Osteocyte (in vitro differentiated cells): ENCODE data around the gene MAK. TPM values are rescaled to one million over a fixed set of nuclear protein-coding genes. Genes with fewer than 3 reads are reported as not detected.

Source experiments
- DNase-seq: peaks from one replicate; pipeline ENCODE4 v3.0.0; 2021; ENCODE audit warnings: mixed read lengths; ENCODE audit not compliant: unreplicated experiment; ENCODE audit errors: extremely low spot score
- H3K27ac Mint-ChIP-seq: one replicate; pipeline ENCODE4 v1.8.0; 2021; ENCODE audit warnings: mild to moderate bottlenecking, mixed read lengths; ENCODE audit not compliant: unreplicated experiment
- H3K27me3 Mint-ChIP-seq: one replicate; pipeline ENCODE4 v1.8.0; 2021; ENCODE audit warnings: mixed read lengths; ENCODE audit not compliant: unreplicated experiment
- H3K36me3 Mint-ChIP-seq: one replicate; pipeline ENCODE4 v1.8.0; 2021; ENCODE audit warnings: mixed read lengths; ENCODE audit not compliant: unreplicated experiment
- H3K4me1 Mint-ChIP-seq: one replicate; pipeline ENCODE4 v1.8.0; 2021; ENCODE audit warnings: mixed read lengths; ENCODE audit not compliant: unreplicated experiment
- H3K4me3 Mint-ChIP-seq: one replicate; pipeline ENCODE4 v1.8.0; 2021; ENCODE audit warnings: mild to moderate bottlenecking, moderate library complexity, mixed read lengths; ENCODE audit not compliant: unreplicated experiment
- H3K9me3 Mint-ChIP-seq: one replicate; pipeline ENCODE4 v1.8.0; 2021; ENCODE audit warnings: mixed read lengths; ENCODE audit not compliant: unreplicated experiment
- CTCF ChIP-seq: fragments of 200-600 bp; sonication (generic); IDR thresholded peaks from 2 replicates; pipeline ENCODE4 v1.5.0; 2021; ENCODE audit warnings: antibody characterized with exemption, mild to moderate bottlenecking, moderate library complexity
- total RNA-seq: library from RNA; stranded (reverse); gene quantifications from 2 replicates; pipeline ENCODE4 v1.2.1, GENCODE V29; 2021

The MAK gene
- total RNA-seq, 1 donor from 2014 or later = not detected

- Mint-ChIP-seq H3K27ac (no peak overlapping the region), H3K27me3 (no peaks in the 10 kb centered on the region), H3K9me3 (peaks cover 3% of the 10 kb centered on the region), H3K4me1 (peaks cover 21% of the 10 kb centered on the region), H3K4me3 (no peak overlapping the region), H3K36me3 (no peaks in the 10 kb centered on the region)
- no peak for TF ChIP-seq CTCF
- no peak for DNase-seq
Measured at GRCh38 chr6:10719296-10719963, 118.9 kb downstream of the MAK start.

- no peaks in the 10 kb centered on the region for H3K4me1 Mint-ChIP-seq
- no peak overlapping the region for H3K4me3 Mint-ChIP-seq
- no peak for TF ChIP-seq CTCF
- H3K27ac Mint-ChIP-seq = no peak overlapping the region
- peaks cover 8% of the 10 kb centered on the region for H3K36me3 Mint-ChIP-seq
- no peaks in the 10 kb centered on the region for H3K27me3 Mint-ChIP-seq
- H3K9me3 Mint-ChIP-seq = no peaks in the 10 kb centered on the region
- no peak for DNase-seq
Measured at GRCh38 chr6:10713962-10714361, 124.4 kb downstream of the MAK start.

Other genes starting within 250 kb of the MAK start
- 0.73 and 0.84 TPM in 2 replicates for gene C6orf52, start 143.9 kb downstream of the MAK start, total RNA-seq
- gene PAK1IP1, start 143.6 kb downstream of the MAK start, total RNA-seq = 12.2 and 13.8 TPM in 2 replicates
- gene TMEM14C, start 115.5 kb downstream of the MAK start, total RNA-seq = 121 and 122 TPM in 2 replicates
- gene TMEM14B, start 90.7 kb downstream of the MAK start, total RNA-seq = 59.0 and 61.6 TPM in 2 replicates
- gene GCM2, start 43.5 kb upstream of the MAK start, total RNA-seq = not detected in 2 replicates
- 4.3 and 7.1 TPM in 2 replicates for gene SYCP2L, start 48.5 kb upstream of the MAK start, total RNA-seq
- 55.1 and 57.0 TPM in 2 replicates for gene ELOVL2, start 205.8 kb upstream of the MAK start, total RNA-seq